ENCODE results near the gene RUNX3. TPM values are rescaled to one million over a fixed set of nuclear protein-coding genes. Genes with fewer than 3 reads are reported as not detected.

The RUNX3 gene
- total RNA-seq, 1 experiment from 2014 or later, result 22.6 TPM

- TF ChIP-seq CTCF (IDR thresholded peaks at IDR 0.05 in 2 of 3, conservative IDR thresholded peaks at IDR 0.05 in 1 of 3; ENCODE audit: borderline replicate concordance in 1 of 3, insufficient read depth in 1 of 3, low read depth in 2 of 3, low read length in 2 of 3), result no peak
- no peak for TF ChIP-seq MAX (IDR thresholded peaks at IDR 0.05)
- no peak for TF ChIP-seq FOSL1 (IDR thresholded peaks at IDR 0.05; ENCODE audit: low read depth)
- no peak for TF ChIP-seq SIN3A (IDR thresholded peaks at IDR 0.05; ENCODE audit: low read depth)
Measured at GRCh38 chr1:24968941-24969585, 39.0 kb upstream of the RUNX3 start (continued).

GRCh38 chr1:24967962-24968361 is 37.9 kb upstream of the RUNX3 start:
- POLR2A ChIA-PET, result no interaction called here
- no peaks in the 10 kb centered on the region for H4K20me1 ChIP-seq (ENCODE audit: insufficient read depth)
- H3K4me3 ChIP-seq (replicated peaks in 1 of 2; ENCODE audit: low read depth in 1 of 2, low read length in 2 of 2), result no peak overlapping the region
- no peak overlapping the region for H3K27ac ChIP-seq (ENCODE audit: low read depth, low read length)
- H3K4me1 ChIP-seq (ENCODE audit: control insufficient read depth in 1 of 2, insufficient read depth in 2 of 2, low read length in 2 of 2), result peaks cover 13 to 45% of the 10 kb centered on the region in 2 experiments; a peak in 3 of 4 replicates
- H3K9ac ChIP-seq (ENCODE audit: low read length), result no peak overlapping the region
- no peak overlapping the region for H2AFZ ChIP-seq (ENCODE audit: low read depth, low read length, poor library complexity, severe bottlenecking)
- TF ChIP-seq YY1 (IDR thresholded peaks at IDR 0.05; ENCODE audit: extremely low read depth, insufficient replicate concordance, low read depth, low read length), result no peak
- no peak for TF ChIP-seq POLR2A (IDR thresholded peaks at IDR 0.05; ENCODE audit: borderline replicate concordance, extremely low read depth, insufficient read depth, insufficient read length)
- no peak for TF ChIP-seq ZFX (IDR thresholded peaks at IDR 0.05)
- no peak for TF ChIP-seq ZBTB33 (IDR thresholded peaks at IDR 0.05; ENCODE audit: extremely low read depth, insufficient replicate concordance, low read length)
- no peak for TF ChIP-seq CEBPB (IDR thresholded peaks at IDR 0.05; ENCODE audit: low read depth)
- no peak for TF ChIP-seq CTCF (IDR thresholded peaks at IDR 0.05 in 2 of 3, conservative IDR thresholded peaks at IDR 0.05 in 1 of 3; ENCODE audit: borderline replicate concordance in 1 of 3, insufficient read depth in 1 of 3, low read depth in 2 of 3, low read length in 2 of 3)
- DNase-seq (ENCODE audit: low read depth, low spot score), result no peak
- RAD21 ChIA-PET (ENCODE audit: low non-redundant PET in 1 of 2, low total read pairs in 2 of 2, uncharacterized antibody in 2 of 2, unreplicated experiment in 2 of 2), result interaction anchor here in 1 of 2 experiments (0.7 kb wide), 1 partner anchor 57 kb away, joined by 3 read pairs; no protein-coding TSS in a partner anchor
- H3K36me3 ChIP-seq (ENCODE audit: control insufficient read depth in 1 of 2, insufficient read depth in 2 of 2, low read length in 2 of 2), result no peaks in the 10 kb centered on the region
- H3K4me2 ChIP-seq (ENCODE audit: low read length), result no peak overlapping the region
- H3K9me2 ChIP-seq (ENCODE audit: insufficient read depth), result no peaks in the 10 kb centered on the region
- ATAC-seq, result no peak
- no peaks in the 10 kb centered on the region for H3K79me2 ChIP-seq (ENCODE audit: insufficient read depth, low read length)
- intact Hi-C loops (cut with micrococcal nuclease), result no loop called here
- no peaks in the 10 kb centered on the region for H3K27me3 ChIP-seq (ENCODE audit: insufficient read depth, low read length)
- CTCF ChIA-PET, result interaction anchor here (1.8 kb wide), 1 partner anchor 69 kb away, joined by 3 read pairs; no protein-coding TSS in a partner anchor
- no peaks in the 10 kb centered on the region for H3K9me3 ChIP-seq (ENCODE audit: control insufficient read depth in 1 of 2, insufficient read depth in 1 of 2, low read depth in 1 of 2, low read length in 2 of 2)
- BruUV-seq (replicated peaks), result no TSS peak
